DND-41 (cell line): Measurements from ENCODE around the gene GPATCH3.

ENCODE experiments used
- ATAC-seq: fragments of 200-7000 bp; cut with Tn5 transposase; 3 replicates; pipeline ENCODE4 v1.9.1; 2021; ENCODE audit warnings: low read depth; ENCODE audit not compliant: insufficient read depth
- DNase-seq: peaks from one replicate; pipeline ENCODE4 v3.0.0-alpha.2; 2020
- H2AFZ ChIP-seq: 2 replicates; pipeline ENCODE4 v1.6.0; 2012; ENCODE audit warnings: low read depth, low read length
- H3K27ac ChIP-seq: 2 replicates; pipeline ENCODE4 v1.5.1; 2012; ENCODE audit warnings: low read length, inconsistent platforms
- H3K27me3 ChIP-seq: fragments of 200-600 bp; sonication (generic); 2 replicates; pipeline ENCODE4 v1.6.0; 2012; ENCODE audit warnings: low read length, mild to moderate bottlenecking, inconsistent platforms; ENCODE audit not compliant: insufficient read depth, poor library complexity
- H3K36me3 ChIP-seq: 2 replicates; pipeline ENCODE4 v1.5.1; 2012; ENCODE audit warnings: low read length, inconsistent platforms; ENCODE audit not compliant: insufficient read depth
- H3K4me1 ChIP-seq: 2 replicates; pipeline ENCODE4 v1.5.1; 2012; ENCODE audit warnings: mild to moderate bottlenecking, low read length; ENCODE audit not compliant: insufficient read depth
- H3K4me2 ChIP-seq: 2 replicates; pipeline ENCODE4 v1.6.0; 2012; ENCODE audit warnings: mild to moderate bottlenecking, moderate library complexity, low read length, inconsistent platforms; ENCODE audit not compliant: insufficient read depth
- H3K4me3 ChIP-seq, 2 experiments: fragments of 200-600 bp in 1 of 2; shearing (Covaris generic) in 1 of 2; 2 replicates each; pipeline ENCODE4 v1.5.1; 2012 to 2016; ENCODE audit warnings: inconsistent platforms in 2 of 2, low read length in 2 of 2, mild to moderate bottlenecking in 2 of 2, low read depth in 1 of 2, moderate library complexity in 1 of 2
- H3K79me2 ChIP-seq: 2 replicates; pipeline ENCODE4 v1.6.0; 2012; ENCODE audit warnings: low read length, inconsistent platforms; ENCODE audit not compliant: insufficient read depth
- H3K9ac ChIP-seq: 2 replicates; pipeline ENCODE4 v1.6.0; 2012; ENCODE audit warnings: low read depth, mild to moderate bottlenecking, inconsistent platforms, low read length, moderate library complexity
- H3K9me3 ChIP-seq: 2 replicates; pipeline ENCODE4 v1.5.1; 2012; ENCODE audit warnings: low read length, moderate library complexity, mild to moderate bottlenecking, inconsistent platforms; ENCODE audit not compliant: insufficient read depth, severe bottlenecking
- H4K20me1 ChIP-seq: 2 replicates; pipeline ENCODE4 v1.6.0; 2012; ENCODE audit warnings: low read length; ENCODE audit not compliant: insufficient read depth
- CTCF ChIP-seq: IDR thresholded peaks from 2 replicates; pipeline ENCODE4 v1.5.1; 2012; ENCODE audit warnings: borderline replicate concordance, low read length, moderate library complexity, mild to moderate bottlenecking; ENCODE audit not compliant: poor library complexity, severe bottlenecking; ENCODE audit errors: extremely low read depth
- EZH2 ChIP-seq: IDR thresholded peaks from 3 replicates; pipeline ENCODE4 v1.6.1; 2012; ENCODE audit warnings: borderline replicate concordance, low read depth, mild to moderate bottlenecking, moderate library complexity, low read length, inconsistent platforms; ENCODE audit not compliant: severe bottlenecking

Gene GPATCH3

GRCh38 chr1:26856181-26856580 lies 44.1 kb downstream of the GPATCH3 start:
- Histone ChIP-seq H3K9ac (no peak overlapping the region), H3K9me3 (no peaks in the 10 kb centered on the region), H3K4me2 (no peak overlapping the region), H3K27me3 (no peaks in the 10 kb centered on the region), H3K4me1 (no peaks in the 10 kb centered on the region), H3K27ac (no peak overlapping the region), H4K20me1 (no peaks in the 10 kb centered on the region), H2AFZ (no peak overlapping the region), H3K36me3 (peaks cover 43% of the 10 kb centered on the region), H3K79me2 (no peaks in the 10 kb centered on the region), H3K4me3 (no peak overlapping the region)
- ATAC-seq (no peak), DNase-seq (no peak)
- TF ChIP-seq EZH2 (no peak), CTCF (no peak)

GRCh38 chr1:26855636-26856035 lies 44.6 kb downstream of the GPATCH3 start:
- H3K9ac ChIP-seq = no peak overlapping the region
- no peak for TF ChIP-seq CTCF
- TF ChIP-seq EZH2 = no peak
- no peak for ATAC-seq

DNA sequence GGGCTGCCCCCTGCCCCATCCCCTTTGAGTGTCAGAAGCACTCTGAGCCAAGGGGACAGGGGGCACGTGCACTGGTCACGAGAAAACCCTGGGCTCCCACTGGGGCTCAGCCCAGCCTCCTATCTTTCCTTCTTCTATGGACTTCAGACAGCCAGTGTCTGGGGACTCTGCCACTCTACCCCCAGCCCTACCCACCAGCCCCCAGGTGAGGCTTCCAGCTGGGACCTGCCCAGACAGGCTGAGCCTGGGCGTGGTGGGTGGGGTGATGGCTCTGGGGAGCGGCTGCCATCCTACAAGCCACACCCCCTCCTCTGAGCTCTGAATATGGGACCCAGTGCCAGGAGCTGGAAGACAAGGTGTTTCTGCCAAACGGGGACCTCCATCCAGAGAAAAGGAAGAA lies 45.4 kb downstream of the GPATCH3 start:
- H4K20me1 ChIP-seq = no peaks in the 10 kb centered on the region
- no peak for TF ChIP-seq EZH2
- TF ChIP-seq CTCF = no peak
- peaks cover 56% of the 10 kb centered on the region for H3K36me3 ChIP-seq
- H2AFZ ChIP-seq = no peak overlapping the region
- no peaks in the 10 kb centered on the region for H3K79me2 ChIP-seq
- no peaks in the 10 kb centered on the region for H3K9me3 ChIP-seq
- no peak overlapping the region for H3K4me2 ChIP-seq
- no peak for DNase-seq
- no peak for ATAC-seq
- no peak overlapping the region for H3K4me3 ChIP-seq
- no peaks in the 10 kb centered on the region for H3K27me3 ChIP-seq
- no peak overlapping the region for H3K9ac ChIP-seq
- H3K27ac ChIP-seq = no peak overlapping the region
- no peaks in the 10 kb centered on the region for H3K4me1 ChIP-seq

More at GRCh38 chr1:26855636-26856035, 44.6 kb downstream of the GPATCH3 start:
- Histone ChIP-seq H3K4me3 (no peak overlapping the region), H3K36me3 (peaks cover 49% of the 10 kb centered on the region), H4K20me1 (no peaks in the 10 kb centered on the region), H3K79me2 (no peaks in the 10 kb centered on the region), H3K9me3 (no peaks in the 10 kb centered on the region), H3K4me2 (no peak overlapping the region), H3K27ac (no peak overlapping the region), H2AFZ (no peak overlapping the region), H3K4me1 (no peaks in the 10 kb centered on the region), H3K27me3 (no peaks in the 10 kb centered on the region)
- DNase-seq = no peak

DNA sequence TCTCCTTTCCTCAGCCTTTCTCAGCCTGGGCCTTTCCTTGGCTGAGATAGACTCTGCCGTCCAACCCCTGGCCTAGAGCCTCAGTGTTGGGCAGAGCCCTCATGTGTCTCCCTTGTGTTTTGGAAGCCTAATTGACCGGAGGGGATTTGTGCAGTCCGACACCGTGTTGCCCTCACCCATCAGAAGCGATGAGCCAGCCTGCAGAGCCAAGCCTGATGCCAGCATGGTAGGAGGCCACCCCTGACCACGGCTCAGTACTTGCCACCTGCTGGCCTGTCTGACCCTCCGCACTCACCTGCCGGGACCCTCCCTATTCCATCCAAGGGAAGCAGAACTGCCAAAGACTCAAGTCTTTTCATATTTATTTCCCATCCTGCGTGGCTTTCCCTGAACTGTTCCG lies 46.7 kb downstream of the GPATCH3 start:
- Histone ChIP-seq H3K36me3 (peaks cover 69% of the 10 kb centered on the region), H3K27ac (no peak overlapping the region), H3K79me2 (no peaks in the 10 kb centered on the region), H3K4me3 (no peak overlapping the region), H3K4me1 (no peaks in the 10 kb centered on the region), H2AFZ (no peak overlapping the region), H3K9ac (no peak overlapping the region), H3K4me2 (no peak overlapping the region), H3K27me3 (no peaks in the 10 kb centered on the region), H4K20me1 (no peaks in the 10 kb centered on the region), H3K9me3 (no peaks in the 10 kb centered on the region)
- TF ChIP-seq EZH2 (no peak), CTCF (no peak)
- DNase-seq = no peak
- ATAC-seq = no peak
